SK-N-SH (cell line): ENCODE data around the gene SOX9. TPM values are rescaled to one million over a fixed set of nuclear protein-coding genes. Genes with fewer than 3 reads are reported as not detected.
A peak's percentile ranks its signal among the peaks of the same experiment; 100 is the strongest.

Experiments used
- CTCF ChIA-PET: fragments of 300-600, 350-600 bp; formaldehyde crosslinking; extraction: SDS; loops from one replicate; lab custom pipeline; 2021; lab: Yijun Ruan, JAX
- POLR2A ChIA-PET: fragments of 350-600 bp; sonication (Branson Sonifier 250); formaldehyde crosslinking; extraction: SDS; loops from one replicate; lab custom pipeline; 2020; ENCODE audit warnings: antibody characterized with exemption, inconsistent platforms; lab: Yijun Ruan, JAX
- DNase-seq: peaks from one replicate; pipeline ENCODE4 v3.0.0; 2012
- H2AFZ ChIP-seq: fragments of 200-600 bp; sonication (generic); 2 replicates; pipeline ENCODE4 v1.8.1; 2016; ENCODE audit warnings: antibody characterized with exemption, mild to moderate bottlenecking, low read depth
- H3F3A ChIP-seq: fragments of 200-600 bp; sonication (generic); replicated peaks from 2 replicates; pipeline ENCODE3; 2016; ENCODE audit warnings: antibody characterized with exemption, mild to moderate bottlenecking; ENCODE audit not compliant: insufficient read depth
- H3K27ac ChIP-seq, 2 experiments: fragments of 200-500 bp in 1 of 2; fragments of 200-600 bp in 1 of 2; sonication (Bioruptor generic) in 1 of 2; sonication (generic), shearing (Covaris generic) in 1 of 2; 2 replicates each; pipeline versions ENCODE4 v1.5.1 to v1.6.1; 2014 to 2016; ENCODE audit warnings: low read depth in 2 of 2, inconsistent platforms in 1 of 2, low read length in 1 of 2, mild to moderate bottlenecking in 1 of 2, mixed read lengths in 1 of 2
- H3K27me3 ChIP-seq: fragments of 200-600 bp; sonication (generic), shearing (Covaris generic); 2 replicates; pipeline ENCODE4 v1.6.1; 2016; ENCODE audit warnings: mixed run types; ENCODE audit not compliant: insufficient read depth
- H3K36me3 ChIP-seq, 2 experiments: fragments of 200-500 bp in 1 of 2; fragments of 200-600 bp in 1 of 2; sonication (Bioruptor generic) in 1 of 2; sonication (generic) in 1 of 2; replicated peaks in 1 of 2; 2 replicates each; pipeline versions ENCODE3 to v1.5.1; 2014 to 2016; ENCODE audit warnings: low read length in 1 of 2, mild to moderate bottlenecking in 1 of 2; ENCODE audit not compliant: insufficient read depth in 2 of 2, control insufficient read depth in 1 of 2
- H3K4me1 ChIP-seq, 2 experiments: fragments of 200-500 bp in 1 of 2; fragments of 200-600 bp in 1 of 2; sonication (Bioruptor generic) in 1 of 2; sonication (generic), shearing (Covaris generic) in 1 of 2; 2 replicates each; pipeline versions ENCODE4 v1.5.1 to v1.6.1; 2014 to 2016; ENCODE audit warnings: low read depth in 1 of 2, low read length in 1 of 2, mixed run types in 1 of 2; ENCODE audit not compliant: insufficient read depth in 2 of 2, control insufficient read depth in 1 of 2
- H3K4me2 ChIP-seq: fragments of 200-600 bp; sonication (generic), shearing (Covaris generic); 2 replicates; pipeline ENCODE4 v1.6.1; 2017; ENCODE audit warnings: mixed run types
- H3K4me3 ChIP-seq, 2 experiments: fragments of 200-500 bp in 1 of 2; fragments of 200-600 bp in 1 of 2; sonication (Bioruptor generic) in 1 of 2; sonication (generic), shearing (Covaris generic) in 1 of 2; 2 replicates each; pipeline versions ENCODE4 v1.5.1 to v1.8.1; 2014 to 2016; ENCODE audit warnings: low read depth in 2 of 2, inconsistent platforms in 1 of 2, low read length in 1 of 2, mild to moderate bottlenecking in 1 of 2, mixed read lengths in 1 of 2, moderate library complexity in 1 of 2
- H3K79me2 ChIP-seq: fragments of 200-600 bp; sonication (generic); 2 replicates; pipeline ENCODE4 v1.8.1; 2017; ENCODE audit warnings: mild to moderate bottlenecking; ENCODE audit not compliant: insufficient read depth
- H3K9ac ChIP-seq: fragments of 200-600 bp; sonication (generic); 2 replicates; pipeline ENCODE4 v1.6.1; 2017; ENCODE audit warnings: mixed run types
- H3K9me2 ChIP-seq: fragments of 200-600 bp; sonication (generic); 2 replicates; pipeline ENCODE4 v1.6.1; 2017; ENCODE audit warnings: mixed run types
- H3K9me3 ChIP-seq: fragments of 200-600 bp; sonication (generic); 2 replicates; pipeline ENCODE4 v1.6.1; 2017; ENCODE audit warnings: mixed run types, mild to moderate bottlenecking, moderate library complexity
- H4K20me1 ChIP-seq: fragments of 200-600 bp; sonication (generic); 2 replicates; pipeline ENCODE4 v1.6.1; 2017; ENCODE audit warnings: mild to moderate bottlenecking, mixed run types; ENCODE audit not compliant: insufficient read depth
- FOXM1 ChIP-seq: IDR thresholded peaks from 2 replicates; pipeline ENCODE4 v1.4.0; 2012; ENCODE audit warnings: low read depth, mild to moderate bottlenecking
- MAX ChIP-seq: IDR thresholded peaks from 2 replicates; pipeline ENCODE4 v1.4.0; 2012; ENCODE audit warnings: low read depth
- MEF2A ChIP-seq: IDR thresholded peaks from 2 replicates; pipeline ENCODE4 v1.4.0; 2012; ENCODE audit warnings: low read depth, borderline replicate concordance
- RFX5 ChIP-seq: IDR thresholded peaks from 2 replicates; pipeline ENCODE4 v1.6.1; 2012; ENCODE audit warnings: mild to moderate bottlenecking, improper control_type of control experiment, low read length
- RXRA ChIP-seq: IDR thresholded peaks from 2 replicates; pipeline ENCODE4 v1.4.0; 2012; ENCODE audit warnings: low read depth, mild to moderate bottlenecking, borderline replicate concordance
- USF1 ChIP-seq: IDR thresholded peaks from 2 replicates; pipeline ENCODE4 v1.4.0; 2012; ENCODE audit warnings: low read depth, borderline replicate concordance
- ZBTB33 ChIP-seq: IDR thresholded peaks from 2 replicates; pipeline ENCODE4 v1.4.0; 2012; ENCODE audit warnings: low read depth, borderline replicate concordance
- WGBS: methylation state at CpG from one replicate; pipeline ENCODE4 v1.1.6; 2017; ENCODE audit warnings: low lambda C conversion rate; 5-methylcytosine and 5-hydroxymethylcytosine counted together
- polyA plus RNA-seq, 3 experiments: library from polyadenylated mRNA; depleted of rRNA; stranded (reverse); fragments of >200 nt; gene quantifications; 2 replicates each; pipeline ENCODE4 v1.2.3, GENCODE V29; 2012

SOX9 gene
- polyA plus RNA-seq, 1 of the 3 experiments (the other 2 are of a cell fraction): 35.3 TPM

- no peak for TF ChIP-seq RXRA
- TF ChIP-seq RFX5: no peak
- TF ChIP-seq FOXM1: no peak
- no peak for TF ChIP-seq USF1
- no peak for TF ChIP-seq MEF2A
- TF ChIP-seq MAX: no peak
- TF ChIP-seq ZBTB33: no peak
- TF ChIP-seq, all 33 proteins: peak for 5
Measured at GRCh38 chr17:72118335-72119076, 2.3 kb upstream of the SOX9 start (continued).

- peak overlapping the region in 1 of 2 experiments; percentile 84; a peak in 1 of 4 replicates for H3K27ac ChIP-seq
- no peak for TF ChIP-seq RFX5
- peak overlapping the region; percentile 82 for H3K4me2 ChIP-seq
- H3K4me1 ChIP-seq: peaks cover 6 to 23% of the 10 kb centered on the region in 2 experiments; a peak in 2 of 4 replicates
- DNase-seq: peak; percentile 31
- H3K36me3 ChIP-seq: peaks cover 5 to 9% of the 10 kb centered on the region in 2 experiments
- ChIA-PET CTCF (interaction anchor here (0.7 to 7.7 kb wide), 21 partner anchors 33 to 1482 kb away, joined by 3 to 69 read pairs (median 5); no protein-coding TSS in a partner anchor), POLR2A (interaction anchor here (2.8 kb wide), 1 partner anchor 420 kb away, joined by 14 read pairs; no protein-coding TSS in a partner anchor)
- H2AFZ ChIP-seq: peak overlapping the region; percentile 93; the same call in 1 of the 2 replicates
- H3K4me3 ChIP-seq: peak overlapping the region; percentile 74 to 82; a peak in 3 of 4 replicates
- H3K9ac ChIP-seq: peak overlapping the region; percentile 67; the same call in 1 of the 2 replicates
- H4K20me1 ChIP-seq: peaks cover 13% of the 10 kb centered on the region
- H3F3A ChIP-seq: peaks cover 15% of the 10 kb centered on the region
- 58% methylated on average over 22 of the region's 22 CpGs for WGBS
- peaks cover 34% of the 10 kb centered on the region for H3K79me2 ChIP-seq
- H3K9me3 ChIP-seq: no peaks in the 10 kb centered on the region
- H3K9me2 ChIP-seq: no peaks in the 10 kb centered on the region
- no peaks in the 10 kb centered on the region for H3K27me3 ChIP-seq
Measured at GRCh38 chr17:72119077-72119872, 1.5 kb upstream of the SOX9 start.
